Frontal cortex (tissue), 4 donors: ENCODE data around the gene ACAA1. TPM values are rescaled to one million over a fixed set of nuclear protein-coding genes. Genes with fewer than 3 reads are reported as not detected.

Source experiments
- DNase-seq, 2 donors: peaks; one replicate each; pipeline ENCODE4 v3.0.0; 2012; ENCODE audit warnings: low spot score in 2 of 2
- FAIRE-seq: peaks from 2 replicates; lab custom pipeline; 2012; peaks lifted over from hg19 to GRCh38; lab: Jason Lieb, UNC
- total RNA-seq: library from RNA; depleted of rRNA; stranded (reverse); fragments of >200 nt; gene quantifications from one replicate; pipeline ENCODE4 v1.2.3, GENCODE V29; 2014
- donor health status: control.
- donor health status: control.
- donor health status: control.

ACAA1 gene
- total RNA-seq, 1 donor from 2014 or later = 30.2 TPM

DNA sequence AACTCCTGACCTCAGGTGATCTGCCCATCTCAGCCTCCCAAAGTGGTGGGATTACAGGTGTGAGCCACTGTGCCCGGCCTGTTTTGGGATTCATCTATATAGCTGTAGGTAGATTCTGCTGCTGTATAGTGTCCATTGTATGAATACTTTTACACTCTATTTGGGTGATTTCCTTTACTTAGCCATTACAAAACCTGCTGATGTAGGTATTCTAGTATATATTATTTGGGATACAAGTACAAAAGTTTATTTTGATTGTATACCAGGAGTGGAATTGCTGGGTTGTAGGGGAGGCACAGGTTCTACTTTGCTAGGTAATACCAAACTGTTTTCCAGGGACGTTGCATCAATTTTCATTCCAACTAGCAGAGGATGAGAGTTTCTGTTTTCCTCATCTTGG lies 18.9 kb upstream of the ACAA1 start:
- DNase-seq (no peak), FAIRE-seq (no peak)

GRCh38 chr3:38154625-38155255 lies 17.8 kb upstream of the ACAA1 start:
- FAIRE-seq = no peak
- DNase-seq = no peak

- FAIRE-seq (no peak), DNase-seq (no peak)
Measured at GRCh38 chr3:38154033-38154494, 17.1 kb upstream of the ACAA1 start.

DNA sequence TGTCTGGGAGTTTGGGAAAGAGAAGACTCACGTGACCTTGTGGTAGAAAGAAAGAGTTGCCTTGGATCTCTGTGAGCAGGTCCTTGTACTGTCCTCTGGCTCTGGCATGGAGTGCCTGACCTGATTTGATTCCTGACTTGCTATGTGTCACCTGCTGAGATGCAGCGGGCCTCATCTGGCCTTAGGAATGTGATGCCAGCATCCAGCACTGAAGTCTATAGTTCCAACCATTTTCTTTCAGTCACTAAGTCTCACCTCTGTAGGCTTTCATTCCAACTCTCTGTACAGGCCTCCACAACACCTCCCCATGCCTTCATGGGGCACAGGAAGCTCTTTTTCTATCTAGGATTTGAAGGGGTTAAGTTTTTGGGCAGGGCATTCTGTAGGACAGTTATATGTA lies 16.3 kb upstream of the ACAA1 start:
- DNase-seq (no peak), FAIRE-seq (no peak)

DNA sequence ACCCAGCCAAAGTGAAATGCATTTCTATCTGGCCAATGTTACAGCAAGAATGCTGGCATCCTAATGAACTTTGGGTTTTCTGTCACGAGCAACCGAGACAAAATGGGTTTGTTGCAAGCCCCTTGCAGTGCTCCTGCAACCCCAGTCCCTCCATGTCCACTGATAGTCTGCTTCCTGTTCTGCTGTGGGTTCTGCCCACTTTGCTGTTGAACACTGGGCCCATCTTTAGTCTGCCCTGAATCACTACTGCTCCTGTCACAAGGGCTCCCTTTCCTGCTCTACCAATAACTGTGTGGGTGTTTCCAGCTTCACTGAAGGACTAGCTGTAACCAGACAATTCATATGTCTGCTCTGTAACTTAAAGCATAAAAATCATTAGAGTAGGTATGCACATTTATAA lies 15.7 kb upstream of the ACAA1 start:
- DNase-seq (no peak), FAIRE-seq (no peak)

DNA sequence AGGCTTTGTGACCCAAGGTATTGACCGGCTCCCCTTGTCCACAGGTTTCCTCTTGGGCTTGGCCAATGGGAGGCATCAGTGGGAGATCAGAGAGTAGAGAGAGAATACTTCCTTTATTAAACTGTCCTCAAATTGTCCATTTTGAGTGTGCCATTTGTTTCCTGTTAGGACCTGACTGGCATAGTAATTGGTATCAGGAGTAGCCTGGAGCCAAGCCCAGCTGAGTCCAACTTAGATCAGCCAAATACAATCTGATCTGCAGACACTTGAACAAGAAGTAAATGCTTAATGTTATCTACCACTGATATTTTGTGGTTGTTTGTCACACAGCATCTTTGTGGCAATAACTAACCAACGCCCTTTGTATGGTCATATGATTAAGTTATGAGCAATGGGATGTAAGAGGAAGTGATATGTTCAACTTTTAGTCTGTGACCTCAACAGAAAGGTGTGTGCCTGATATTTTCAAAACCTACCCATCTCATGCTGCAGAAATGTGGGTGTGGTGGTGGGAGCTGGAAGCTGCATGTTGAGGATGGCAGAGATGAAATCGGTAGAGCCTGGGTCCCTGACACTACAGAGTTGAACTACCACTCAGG lies 14.8 kb upstream of the ACAA1 start:
- no peak for FAIRE-seq
- DNase-seq = no peak

DNA sequence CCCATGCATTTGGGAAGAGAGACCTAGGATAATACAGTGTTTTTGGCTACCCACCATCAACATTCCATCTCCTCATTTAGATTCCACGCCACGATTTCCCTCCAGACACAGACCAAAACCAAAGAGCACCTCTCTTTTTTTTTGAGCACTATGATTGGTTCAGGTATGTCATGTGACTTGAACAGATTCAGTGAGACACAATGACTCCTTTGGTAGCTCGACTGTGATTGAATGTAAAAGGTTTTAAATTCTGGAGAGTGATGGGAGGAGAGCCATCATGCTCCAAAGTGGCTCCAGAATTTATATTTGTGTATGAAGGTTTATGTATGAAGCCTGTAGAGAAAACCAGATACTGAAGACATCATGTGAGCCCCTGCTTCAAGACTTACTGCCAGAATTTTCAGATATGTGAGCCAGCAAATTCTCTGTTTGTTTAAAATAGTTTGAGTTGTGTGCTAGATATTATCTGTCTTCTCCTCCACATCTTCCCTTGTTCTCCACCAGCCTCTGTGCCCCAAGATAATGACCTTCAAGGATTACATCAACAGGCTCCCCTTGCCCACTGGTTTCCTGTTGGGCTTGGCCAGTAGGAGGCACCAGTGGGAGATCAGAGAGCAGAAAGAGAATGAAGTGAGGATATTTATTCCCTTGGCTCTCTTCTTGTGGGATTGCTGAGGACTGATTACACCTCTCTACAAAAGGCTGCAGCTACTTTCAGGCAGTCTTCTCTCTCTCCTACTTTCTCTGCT lies 14.0 kb upstream of the ACAA1 start:
- no peak for FAIRE-seq

GRCh38 chr3:38149708-38150107 lies 12.8 kb upstream of the ACAA1 start:
- DNase-seq = no peak
- FAIRE-seq = no peak

More for the DNA sequence above, 14.0 kb upstream of the ACAA1 start:
- no peak for DNase-seq

GRCh38 chr3:38148311-38148882 lies 11.5 kb upstream of the ACAA1 start:
- DNase-seq = no peak
- FAIRE-seq = no peak

GRCh38 chr3:38147421-38147820 lies 10.5 kb upstream of the ACAA1 start:
- FAIRE-seq = no peak
- DNase-seq = no peak

- FAIRE-seq (no peak), DNase-seq (no peak)
Measured at GRCh38 chr3:38146504-38146903, 9.6 kb upstream of the ACAA1 start.

DNA sequence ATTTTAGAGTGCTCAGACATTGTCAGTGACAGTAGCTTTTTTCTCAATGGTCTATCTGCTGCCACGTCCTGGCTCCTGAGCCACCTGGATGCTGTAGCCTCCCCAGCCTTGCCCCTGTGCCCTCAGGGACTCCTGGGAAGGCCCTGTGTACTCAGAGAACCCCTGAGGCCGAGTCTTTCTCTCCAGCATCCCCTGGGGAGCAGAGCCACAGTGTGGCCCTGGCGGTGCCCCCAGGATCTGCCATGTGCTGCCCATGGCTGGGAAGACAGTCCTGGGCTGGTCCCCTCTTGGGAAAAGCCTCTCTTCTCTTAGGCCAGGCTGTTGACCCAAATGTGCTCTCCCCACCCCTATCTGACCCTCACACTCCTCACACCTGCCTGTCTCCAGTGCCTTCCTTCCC lies 6.6 kb upstream of the ACAA1 start:
- FAIRE-seq (no peak), DNase-seq (no peak)

DNA sequence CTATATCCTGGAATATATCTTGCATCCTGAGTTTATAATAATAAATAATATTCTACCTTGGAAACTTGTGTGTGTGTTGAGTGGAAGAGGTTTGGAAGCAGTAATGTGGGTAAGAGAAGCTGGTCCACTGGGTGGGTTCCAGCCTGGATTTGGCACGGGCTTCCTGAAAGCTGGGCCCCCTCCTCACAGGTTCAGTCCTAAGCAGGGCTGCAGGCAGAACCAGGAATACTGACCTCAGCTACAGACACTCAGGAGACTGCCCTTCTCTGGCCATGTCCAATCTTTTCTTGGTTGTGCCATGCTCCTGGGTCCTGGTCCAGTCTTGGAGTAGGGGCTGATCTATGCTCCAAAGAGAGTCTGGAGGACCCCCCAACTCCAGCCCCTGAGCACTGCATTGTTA lies 6.0 kb upstream of the ACAA1 start:
- FAIRE-seq (no peak), DNase-seq (no peak)

DNA sequence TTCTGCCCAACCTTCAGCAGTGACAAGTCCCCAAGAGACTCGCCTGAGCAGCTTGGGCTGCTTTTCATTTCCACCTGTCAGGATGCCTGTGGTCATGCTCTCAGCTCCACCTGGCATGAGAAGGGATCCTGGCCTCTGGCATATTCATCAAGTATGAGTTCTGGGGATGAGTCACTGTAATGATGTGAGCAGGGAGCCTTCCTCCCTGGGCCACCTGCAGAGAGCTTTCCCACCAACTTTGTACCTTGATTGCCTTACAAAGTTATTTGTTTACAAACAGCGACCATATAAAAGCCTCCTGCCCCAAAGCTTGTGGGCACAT lies 5.0 kb upstream of the ACAA1 start:
- DNase-seq (no peak), FAIRE-seq (no peak)

DNA sequence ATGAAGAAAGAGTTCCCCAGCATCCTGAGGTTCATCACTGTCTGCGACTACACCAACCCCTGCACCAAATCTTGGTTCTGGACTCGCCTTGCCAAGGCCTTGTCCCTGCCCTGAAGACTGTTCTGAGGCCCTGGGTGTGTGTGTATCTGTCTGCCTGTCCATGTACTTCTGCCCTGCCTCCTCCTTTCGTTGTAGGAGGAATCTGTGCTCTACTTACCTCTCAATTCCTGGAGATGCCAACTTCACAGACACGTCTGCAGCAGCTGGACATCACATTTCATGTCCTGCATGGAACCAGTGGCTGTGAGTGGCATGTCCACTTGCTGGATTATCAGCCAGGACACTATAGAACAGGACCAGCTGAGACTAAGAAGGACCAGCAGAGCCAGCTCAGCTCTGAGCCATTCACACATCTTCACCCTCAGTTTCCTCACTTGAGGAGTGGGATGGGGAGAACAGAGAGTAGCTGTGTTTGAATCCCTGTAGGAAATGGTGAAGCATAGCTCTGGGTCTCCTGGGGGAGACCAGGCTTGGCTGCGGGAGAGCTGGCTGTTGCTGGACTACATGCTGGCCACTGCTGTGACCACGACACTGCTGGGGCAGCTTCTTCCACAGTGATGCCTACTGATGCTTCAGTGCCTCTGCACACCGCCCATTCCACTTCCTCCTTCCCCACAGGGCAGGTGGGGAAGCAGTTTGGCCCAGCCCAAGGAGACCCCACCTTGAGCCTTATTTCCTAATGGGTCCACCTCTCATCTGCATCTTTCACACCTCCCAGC lies 4.4 kb upstream of the ACAA1 start:
- DNase-seq (no peak), FAIRE-seq (no peak)

DNA sequence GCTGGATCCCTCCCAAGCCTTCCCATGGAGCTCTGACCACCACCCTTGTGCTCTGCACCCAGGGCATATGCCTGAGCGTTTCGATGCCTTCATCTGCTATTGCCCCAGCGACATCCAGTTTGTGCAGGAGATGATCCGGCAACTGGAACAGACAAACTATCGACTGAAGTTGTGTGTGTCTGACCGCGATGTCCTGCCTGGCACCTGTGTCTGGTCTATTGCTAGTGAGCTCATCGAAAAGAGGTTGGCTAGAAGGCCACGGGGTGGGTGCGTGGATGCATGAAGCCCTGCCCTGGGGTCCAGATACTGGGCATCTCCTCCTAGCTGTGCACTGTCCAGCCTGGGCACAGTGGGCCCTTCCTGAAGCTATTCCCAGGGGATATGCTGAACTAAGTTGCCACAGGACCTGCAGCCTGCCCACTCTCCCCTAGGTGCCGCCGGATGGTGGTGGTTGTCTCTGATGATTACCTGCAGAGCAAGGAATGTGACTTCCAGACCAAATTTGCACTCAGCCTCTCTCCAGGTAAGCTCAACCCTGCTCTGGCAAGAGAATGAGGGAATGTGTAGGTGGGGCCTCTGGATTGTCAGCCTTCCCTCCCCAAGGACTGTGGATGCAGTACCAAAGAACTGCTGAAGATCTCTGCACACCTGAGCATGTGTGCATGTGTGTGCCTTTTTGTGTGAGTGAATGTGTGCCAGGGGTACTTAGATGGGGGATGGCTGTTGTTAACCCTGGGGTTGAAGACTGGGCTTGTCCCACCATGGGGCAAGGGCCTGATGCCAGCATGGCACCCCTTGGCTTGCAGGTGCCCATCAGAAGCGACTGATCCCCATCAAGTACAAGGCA lies 3.6 kb upstream of the ACAA1 start:
- DNase-seq = no peak
- no peak for FAIRE-seq

- no peak for FAIRE-seq
- no peak for DNase-seq
Measured at GRCh38 chr3:38139652-38140051, 2.7 kb upstream of the ACAA1 start.

DNA sequence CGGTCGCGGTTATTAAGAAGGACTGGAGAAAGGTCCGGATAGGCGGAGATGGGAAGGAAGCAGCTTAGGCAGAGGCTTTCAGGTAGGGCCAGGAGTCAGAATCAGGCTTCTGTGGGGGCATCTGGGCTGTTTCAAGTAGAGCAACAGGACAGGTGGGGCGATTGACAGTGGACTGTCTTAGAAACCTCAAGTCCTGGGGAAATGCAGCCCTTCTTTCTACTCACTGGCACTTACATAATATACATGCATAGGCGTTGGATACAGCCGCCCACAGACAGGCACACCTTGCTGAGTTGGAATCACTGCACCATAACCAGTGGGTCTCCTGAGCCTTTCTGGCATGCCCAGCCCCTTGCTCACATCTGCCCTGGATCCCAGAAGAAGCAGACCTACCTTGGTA lies 2.3 kb upstream of the ACAA1 start:
- FAIRE-seq (no peak), DNase-seq (no peak)

- FAIRE-seq = no peak
- peak; percentile 33 to 57 for DNase-seq
Measured at GRCh38 chr3:38138349-38139190, 1.6 kb upstream of the ACAA1 start, which contains the start of gene MYD88. MYD88 (plus strand) TSS chr3:38138661; CDS start chr3:38138701, 40 bp downstream.
